NCI-H146 (cell line): ENCODE measurements around the gene PPP1R14C.
"Not testable (repeated sequence)": the region's sequence is repeated elsewhere in the genome, so short reads cannot be mapped to it uniquely, and the experiment has no call there.

Experiments used
- DNase-seq: peaks from one replicate; lab custom pipeline; 2025; lab: John Stamatoyannopoulos, UW

The PPP1R14C gene

DNA sequence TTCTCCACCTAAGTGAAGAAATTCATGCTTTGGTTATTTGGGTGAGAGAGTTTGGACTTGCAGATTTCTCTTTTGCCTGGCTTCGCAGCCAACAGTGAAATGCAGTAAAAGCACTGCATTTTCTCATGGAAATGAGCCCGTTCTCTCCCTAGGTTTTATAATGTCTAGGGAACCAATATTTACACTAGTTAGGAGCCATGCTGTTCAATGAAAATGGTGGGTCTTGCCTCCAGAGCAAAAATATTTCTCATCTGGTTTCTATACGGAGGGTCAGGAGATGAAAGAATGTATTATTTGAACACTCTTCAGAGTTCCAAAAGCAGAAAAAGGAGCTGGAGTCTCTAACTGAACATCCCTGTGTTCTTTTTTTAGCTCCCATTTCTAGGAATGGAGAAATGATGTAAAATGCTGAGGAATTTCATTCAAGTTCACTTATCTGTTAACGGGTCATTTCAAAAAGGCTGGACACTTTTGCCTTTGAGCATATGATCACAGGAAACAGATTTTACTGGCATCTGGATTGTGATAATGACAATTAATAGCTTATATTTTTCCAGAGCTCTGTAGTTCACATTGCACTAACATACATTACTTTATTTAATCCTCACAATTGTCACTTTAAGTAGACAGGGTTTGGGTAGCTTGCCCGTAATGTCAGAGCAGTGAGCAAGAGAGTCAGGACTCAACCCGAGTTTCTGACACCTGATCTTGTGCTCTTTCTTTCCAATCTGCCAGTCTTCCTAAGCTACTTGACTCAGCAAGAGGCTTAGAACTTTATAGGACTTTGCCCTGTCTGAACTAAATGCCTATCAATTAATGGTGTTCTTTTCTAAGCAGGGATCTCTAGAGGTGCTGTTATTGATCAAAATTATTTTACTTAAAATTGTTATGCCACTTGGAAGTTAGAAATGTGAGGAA, 78.0 kb downstream of the PPP1R14C start:
- DNase-seq = no peak

- DNase-seq = no peak
These were observed 82.0 kb downstream of the PPP1R14C start for GRCh38 chr6:150224820-150225219.

DNA sequence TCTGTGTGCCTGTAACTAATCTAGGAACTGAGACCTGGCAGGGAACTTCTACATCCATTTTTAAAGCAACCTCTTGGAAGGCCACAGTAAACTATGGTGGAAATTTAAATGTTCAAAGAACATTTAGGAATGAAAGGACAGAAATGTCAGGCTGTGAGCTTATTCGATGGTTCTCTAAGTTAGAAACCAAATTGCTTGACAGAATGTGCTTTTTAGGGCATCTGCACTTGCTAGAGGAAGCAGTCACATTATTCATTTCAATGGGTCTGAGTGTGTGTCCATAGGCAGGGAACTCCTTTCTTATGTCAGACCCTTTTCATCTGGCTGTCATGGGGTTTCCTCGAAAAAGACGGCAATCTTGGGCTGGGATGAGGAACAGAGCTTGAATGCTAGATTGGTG, 84.4 kb downstream of the PPP1R14C start:
- DNase-seq = no peak

DNA sequence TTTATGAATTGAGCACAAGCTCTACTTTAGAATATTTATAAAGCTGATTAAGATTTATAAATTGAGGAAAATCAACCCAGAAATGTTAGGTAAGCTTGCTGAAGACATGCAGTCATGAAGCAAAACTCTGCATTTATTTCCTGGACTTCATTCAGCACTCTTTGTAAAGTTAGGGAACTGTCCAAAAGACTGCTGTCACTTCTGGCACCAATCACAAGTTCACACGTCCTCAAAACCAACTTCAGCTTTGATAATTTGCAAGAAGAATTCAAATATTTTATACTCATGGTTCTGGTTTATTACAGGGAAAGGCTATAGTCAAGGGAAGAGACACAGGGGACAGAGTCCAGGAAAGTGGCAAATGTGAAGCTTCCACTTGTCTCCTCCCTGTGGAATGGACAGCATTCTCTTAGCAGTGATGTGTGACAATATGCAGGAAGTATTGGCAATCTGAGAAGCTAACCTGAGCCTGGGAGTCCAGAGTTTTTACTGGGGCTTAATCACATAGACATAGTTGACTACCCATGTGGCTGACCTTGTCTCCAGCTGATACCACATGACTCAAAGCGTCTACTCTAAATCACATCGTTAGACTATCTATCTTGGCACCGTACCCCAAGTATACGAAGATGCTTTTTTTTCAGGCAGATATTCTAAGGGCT, 85.4 kb downstream of the PPP1R14C start:
- no peak for DNase-seq

- no peak for DNase-seq
These were observed 86.8 kb downstream of the PPP1R14C start for GRCh38 chr6:150229436-150230163.

DNA sequence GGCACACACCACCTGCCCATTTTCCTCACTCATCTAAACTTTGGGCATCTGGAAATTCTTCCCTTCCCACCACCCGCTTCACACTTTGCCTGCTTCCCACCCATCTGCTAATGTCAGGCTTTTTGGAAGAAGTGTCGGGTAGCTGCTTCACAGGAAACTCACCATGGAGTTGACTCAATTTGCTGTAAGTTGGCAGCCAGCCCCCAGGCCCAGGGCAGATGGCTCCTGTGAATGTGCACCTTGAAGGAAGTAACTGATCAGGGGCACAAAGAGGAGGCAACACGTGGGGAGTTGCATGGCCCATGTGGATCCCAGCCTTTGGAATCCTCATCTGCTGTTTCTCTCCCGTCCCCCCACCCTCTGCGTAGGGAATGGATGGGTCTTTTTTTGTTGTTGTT, 87.3 kb downstream of the PPP1R14C start:
- DNase-seq = no peak

- DNase-seq = no peak
These were observed 88.1 kb downstream of the PPP1R14C start for GRCh38 chr6:150230832-150231524.

DNA sequence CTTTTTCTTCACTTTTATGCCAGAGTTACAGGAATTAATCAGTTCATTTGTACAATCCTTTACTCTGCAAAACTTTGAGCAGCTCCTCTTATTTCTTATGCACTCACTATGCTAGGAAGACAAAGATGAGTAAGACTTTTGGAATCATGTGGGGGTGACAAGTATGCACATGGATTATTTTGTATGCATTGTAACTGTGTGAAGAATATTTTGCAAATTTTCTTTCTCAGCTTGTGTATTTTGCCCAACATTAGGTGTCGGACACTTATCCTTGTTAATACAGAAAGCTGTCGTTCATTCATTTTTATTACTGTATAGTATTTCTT, 88.6 kb downstream of the PPP1R14C start:
- DNase-seq = no peak

GRCh38 chr6:150233843-150234269, 91.0 kb downstream of the PPP1R14C start:
- no peak for DNase-seq

DNA sequence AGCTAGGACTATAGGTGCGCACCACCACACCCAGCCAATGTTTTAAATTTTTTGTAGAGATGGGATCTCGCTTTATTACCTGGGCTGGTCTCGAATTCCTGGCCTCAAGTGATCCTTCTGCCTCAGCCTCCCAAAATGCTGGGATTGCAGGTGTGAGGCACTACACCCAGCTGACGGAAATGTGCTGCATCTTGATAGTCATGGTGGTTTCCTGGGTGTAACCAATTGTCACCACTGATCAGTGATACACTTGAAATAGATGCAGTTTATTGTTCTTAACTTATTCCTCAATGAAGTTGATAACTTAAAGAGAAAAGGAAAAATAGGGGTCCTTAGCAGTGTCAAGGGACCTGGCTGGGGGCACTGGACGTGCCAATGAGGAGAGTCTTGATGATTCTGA, 92.4 kb downstream of the PPP1R14C start:
- no peak for DNase-seq

DNA sequence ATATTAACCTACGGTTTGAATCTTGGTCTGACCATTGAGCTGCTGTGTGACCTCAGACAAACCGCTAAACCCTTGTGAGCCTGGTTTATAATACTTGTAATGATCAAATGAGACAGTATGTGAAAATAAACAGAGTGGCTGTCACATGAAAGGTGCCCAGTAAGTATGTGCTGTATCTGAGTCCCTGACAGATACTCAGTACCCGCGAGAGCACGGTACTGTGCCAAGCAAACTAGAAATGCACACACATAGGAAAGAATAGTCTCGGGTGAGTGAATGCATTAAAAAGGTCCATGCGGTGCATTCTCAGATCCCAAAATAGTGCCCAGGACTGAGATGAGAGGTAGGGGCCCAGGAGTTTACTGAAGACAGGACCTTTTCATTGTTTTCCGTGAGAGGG, 93.3 kb downstream of the PPP1R14C start:
- no peak for DNase-seq

DNA sequence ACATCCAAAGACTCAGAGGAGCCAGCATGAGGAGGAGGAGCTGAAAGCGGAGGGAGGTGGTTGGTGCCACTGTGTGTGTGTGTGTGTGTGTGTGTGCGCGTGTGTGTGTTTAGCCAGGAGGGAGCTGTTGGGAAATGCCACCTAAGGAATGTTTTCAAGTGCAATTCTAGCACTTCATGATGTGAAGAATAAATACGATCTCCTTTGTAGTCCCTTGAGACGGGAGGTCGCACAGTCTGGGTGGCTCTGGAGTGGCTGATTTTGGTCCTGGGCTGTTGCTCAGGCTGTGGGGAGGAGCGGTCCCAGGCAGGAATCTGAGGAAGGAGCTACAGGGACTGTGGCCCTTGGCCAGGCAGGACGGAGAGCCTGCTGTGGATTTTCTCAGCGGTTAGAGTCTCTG, 93.7 kb downstream of the PPP1R14C start:
- no peak for DNase-seq

GRCh38 chr6:150237626-150238025, 94.8 kb downstream of the PPP1R14C start:
- DNase-seq = no peak

DNA sequence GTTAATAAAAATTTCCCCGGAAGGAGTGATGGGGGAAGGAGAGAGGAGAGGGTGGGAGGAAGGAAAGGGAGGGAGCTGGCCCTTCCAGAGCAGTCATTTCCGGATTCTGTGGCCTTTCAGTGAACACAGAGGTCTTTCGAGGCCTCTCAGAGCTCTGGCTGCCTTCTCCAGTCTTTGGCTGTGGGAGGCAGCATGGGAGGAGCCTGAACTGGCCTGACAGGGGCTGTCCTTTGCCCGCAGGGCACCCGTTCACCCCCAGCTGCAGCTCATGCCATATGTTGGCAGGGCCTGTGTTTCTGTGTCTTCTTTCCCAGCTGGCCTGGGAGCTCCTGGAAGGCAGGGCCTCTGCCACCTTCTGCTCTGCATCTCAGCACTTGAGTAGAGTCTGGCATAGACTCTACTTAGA, 95.5 kb downstream of the PPP1R14C start:
- no peak for DNase-seq

DNA sequence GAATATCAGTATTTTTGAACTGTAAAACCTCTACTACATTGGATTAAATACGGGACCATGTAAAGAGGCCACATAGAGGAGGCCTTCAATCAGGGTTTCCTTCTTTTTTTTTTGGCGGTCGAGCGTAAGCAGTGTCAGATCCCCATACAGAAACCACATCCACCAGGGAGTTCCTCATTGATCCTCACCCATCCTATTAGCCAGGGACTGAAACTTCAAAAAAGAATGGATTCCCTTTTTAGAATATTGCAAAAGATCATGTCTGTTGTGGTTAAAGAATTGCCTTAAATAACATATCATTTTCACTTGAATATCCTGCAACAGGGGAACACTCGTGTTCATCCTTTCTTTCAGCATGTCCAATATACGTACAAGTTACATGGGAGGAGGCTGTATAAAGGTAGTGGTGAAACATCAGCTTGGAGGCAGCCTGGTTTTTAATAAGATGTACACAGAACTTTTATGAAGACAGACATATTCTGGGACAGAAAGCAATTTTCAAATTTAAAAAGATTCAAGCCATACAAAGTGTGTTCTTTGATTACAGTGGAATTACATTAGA, 96.1 kb downstream of the PPP1R14C start:
- no peak for DNase-seq

DNA sequence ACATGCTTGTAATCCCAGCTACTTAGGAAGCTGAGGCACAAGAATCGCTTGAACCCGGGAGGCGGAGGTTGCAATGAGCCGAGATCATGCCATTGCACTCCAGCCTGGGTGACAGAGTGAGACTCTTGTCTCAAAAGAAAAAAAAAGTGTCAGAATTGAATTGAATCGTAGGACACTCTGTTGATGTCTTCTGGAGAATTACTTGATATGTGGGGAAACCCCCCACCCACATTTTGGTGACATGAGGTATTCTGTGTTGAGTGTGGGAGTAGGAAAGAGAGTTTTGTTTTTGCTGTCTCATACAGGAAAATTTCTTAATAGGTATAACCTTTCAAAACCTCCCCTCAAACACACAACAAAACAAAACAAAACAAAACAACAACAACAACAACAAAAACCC, 98.9 kb downstream of the PPP1R14C start:
- not testable (repeated sequence) for DNase-seq

GRCh38 chr6:150243620-150244314, 100.9 kb downstream of the PPP1R14C start:
- no peak for DNase-seq

DNA sequence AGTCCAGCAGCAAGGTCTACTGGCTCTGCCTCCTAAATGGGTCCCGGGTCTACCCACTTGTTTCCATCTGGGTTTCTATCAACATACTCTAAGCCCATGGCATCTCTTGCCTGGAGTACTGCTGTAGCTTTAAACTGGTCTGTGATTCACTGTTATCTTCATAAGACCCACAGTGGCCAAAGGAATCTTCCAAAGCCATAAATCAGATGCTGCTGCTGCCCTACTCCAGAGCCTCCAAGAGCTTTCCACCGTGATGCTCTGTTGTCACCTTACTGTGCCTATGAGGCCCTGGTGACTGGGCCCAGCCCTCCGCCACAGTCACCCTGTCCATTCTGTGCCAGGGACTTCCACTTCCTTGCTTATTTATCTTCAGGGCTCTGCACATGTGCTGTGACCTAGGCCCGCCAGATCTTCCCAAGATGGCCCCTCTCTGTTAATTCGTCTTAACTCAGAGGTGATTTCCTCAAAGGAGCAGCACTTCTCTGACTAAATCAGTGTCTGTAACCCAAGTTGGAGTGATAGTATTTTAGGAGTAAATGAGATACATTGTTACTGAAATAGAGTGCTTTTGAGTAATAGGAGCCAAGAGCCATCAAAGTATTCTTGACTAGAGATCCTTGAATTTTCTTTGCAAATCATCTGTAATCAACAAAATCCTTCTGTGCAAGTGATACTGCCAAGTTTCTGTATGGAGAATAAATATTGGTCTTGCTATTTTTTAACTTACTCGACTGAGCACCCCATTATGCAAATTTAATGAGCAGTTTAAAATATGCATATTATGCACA, 102.5 kb downstream of the PPP1R14C start:
- no peak for DNase-seq

- no peak for DNase-seq
These were observed 105.0 kb downstream of the PPP1R14C start for GRCh38 chr6:150247803-150248202.

DNA sequence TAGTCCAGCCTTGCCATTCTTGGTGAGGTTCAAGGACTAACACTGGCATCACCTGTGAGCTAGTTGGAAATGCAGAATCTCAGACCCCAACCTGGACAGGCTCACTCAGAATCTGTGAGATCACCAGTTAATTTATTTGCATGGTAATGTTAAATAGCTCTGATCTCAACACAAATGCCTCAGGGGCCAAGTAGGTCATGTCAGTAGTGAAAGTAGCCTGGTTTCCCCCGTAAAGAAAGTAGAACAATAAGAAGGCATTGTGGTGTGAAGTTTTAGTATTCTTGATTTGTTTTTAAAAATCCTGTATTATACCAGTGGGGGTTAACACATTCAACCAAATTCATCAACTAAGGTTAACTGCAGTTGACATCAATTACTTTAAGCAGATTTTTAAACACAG, 105.5 kb downstream of the PPP1R14C start:
- no peak for DNase-seq

DNA sequence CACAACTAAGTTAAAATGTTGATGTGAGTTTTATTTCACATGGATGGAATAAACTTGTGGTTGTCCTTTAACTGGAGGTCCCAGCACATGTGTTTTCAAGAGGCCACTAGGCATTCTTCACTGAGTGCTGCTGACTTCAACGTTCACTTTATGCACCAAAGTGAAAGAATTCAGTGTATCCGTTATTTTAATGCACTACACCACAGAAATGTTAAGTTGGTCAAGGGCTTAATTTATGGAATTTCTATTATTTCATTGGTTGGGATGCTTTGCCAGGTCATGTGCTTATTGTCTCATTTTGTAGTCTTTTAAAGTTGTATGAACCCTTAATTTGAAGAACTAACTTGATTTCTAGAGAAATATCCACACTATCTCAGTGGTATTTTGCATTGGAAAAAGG, 106.4 kb downstream of the PPP1R14C start:
- DNase-seq = no peak
